ENCODE results near the gene CNKSR1. TPM values are rescaled to one million over a fixed set of nuclear protein-coding genes. Genes with fewer than 3 reads are reported as not detected.

CNKSR1 gene
- total and polyA plus RNA-seq, 5 experiments from 2014 or later, result 0.68 to 3.6 (median 2.4) TPM; not detected in 2

- no peak for DNase-seq
- H3K9me3 Mint-ChIP-seq, result no peaks in the 10 kb centered on the region
- peaks cover 5 to 12% (median 10%) of the 10 kb centered on the region in 4 donors for H3K4me1 Mint-ChIP-seq
- peaks cover 0 to 3% (median 0%) of the 10 kb centered on the region in 3 donors for H3K36me3 Mint-ChIP-seq
- ATAC-seq, result no peak
- H3K4me3 Mint-ChIP-seq, result no peak overlapping the region
- POLR2A ChIA-PET, result interaction anchor here (0.7 kb wide), 1 partner anchor 311 kb away, joined by 3 read pairs; no protein-coding TSS in a partner anchor
- no peak overlapping the region for H3K27ac Mint-ChIP-seq
- H3K27me3 Mint-ChIP-seq, result no peaks in the 10 kb centered on the region
These were observed 1.9 kb upstream of the CNKSR1 start for GRCh38 chr1:26175346-26175745.

- DNase-seq (no peak), ATAC-seq (no peak)
- Mint-ChIP-seq H3K9me3 (no peaks in the 10 kb centered on the region), H3K27ac (peak overlapping the region in 1 of 10 donors; percentile 4), H3K4me1 (peaks cover 0 to 3% (median 0%) of the 10 kb centered on the region in 4 donors), H3K36me3 (peaks cover 0 to 2% (median 0%) of the 10 kb centered on the region in 3 donors), H3K27me3 (no peaks in the 10 kb centered on the region), H3K4me3 (no peak overlapping the region)
- POLR2A ChIA-PET, result interaction anchor here (0.9 kb wide), 1 partner anchor 182 kb away, joined by 3 read pairs; no protein-coding TSS in a partner anchor
These were observed 2.8 kb downstream of the CNKSR1 start for GRCh38 chr1:26180010-26180506.

- POLR2A ChIA-PET, result no interaction called here
- peaks cover 0 to 2% (median 0%) of the 10 kb centered on the region in 3 donors for H3K36me3 Mint-ChIP-seq
- no peak for ATAC-seq
- H3K27ac Mint-ChIP-seq, result peak overlapping the region in 1 of 10 donors; percentile 9
- H3K4me1 Mint-ChIP-seq, result peaks cover 0 to 3% (median 0%) of the 10 kb centered on the region in 4 donors
- no peaks in the 10 kb centered on the region for H3K9me3 Mint-ChIP-seq
- no peaks in the 10 kb centered on the region for H3K27me3 Mint-ChIP-seq
- no peak for DNase-seq
- no peak overlapping the region for H3K4me3 Mint-ChIP-seq
These were observed 4.5 kb downstream of the CNKSR1 start for GRCh38 chr1:26181586-26182382.

- H3K27me3 Mint-ChIP-seq, result no peaks in the 10 kb centered on the region
- POLR2A ChIA-PET, result no interaction called here
- H3K4me3 Mint-ChIP-seq, result no peak overlapping the region
- peaks cover 0 to 3% (median 0%) of the 10 kb centered on the region in 4 donors for H3K4me1 Mint-ChIP-seq
- DNase-seq, result no peak
- no peak for ATAC-seq
- no peak overlapping the region for H3K27ac Mint-ChIP-seq
- H3K9me3 Mint-ChIP-seq, result no peaks in the 10 kb centered on the region
- peaks cover 0 to 2% (median 0%) of the 10 kb centered on the region in 3 donors for H3K36me3 Mint-ChIP-seq
These were observed 5.0 kb downstream of the CNKSR1 start for GRCh38 chr1:26182383-26182696.

GRCh38 chr1:26184086-26184485, 6.8 kb downstream of the CNKSR1 start:
- POLR2A ChIA-PET, result interaction anchor here (1.0 kb wide), 1 partner anchor 17 kb away, joined by 3 read pairs; no protein-coding TSS in a partner anchor
- Mint-ChIP-seq H3K27me3 (no peaks in the 10 kb centered on the region), H3K9me3 (no peaks in the 10 kb centered on the region), H3K27ac (no peak overlapping the region), H3K4me1 (peaks cover 0 to 1% (median 0%) of the 10 kb centered on the region in 4 donors), H3K4me3 (no peak overlapping the region), H3K36me3 (peaks cover 0 to 2% (median 0%) of the 10 kb centered on the region in 3 donors)
- DNase-seq (no peak), ATAC-seq (no peak)

- H3K36me3 Mint-ChIP-seq, result peaks cover 0 to 4% (median 0%) of the 10 kb centered on the region in 3 donors
- H3K4me3 Mint-ChIP-seq, result no peak overlapping the region
- POLR2A ChIA-PET, result no interaction called here
- no peak overlapping the region for H3K27ac Mint-ChIP-seq
- no peaks in the 10 kb centered on the region for H3K9me3 Mint-ChIP-seq
- peaks cover 0 to 1% (median 0%) of the 10 kb centered on the region in 4 donors for H3K4me1 Mint-ChIP-seq
- DNase-seq (no peak), ATAC-seq (no peak)
- H3K27me3 Mint-ChIP-seq, result no peaks in the 10 kb centered on the region
These were observed 7.6 kb downstream of the CNKSR1 start for GRCh38 chr1:26184883-26185282.

- POLR2A ChIA-PET, result no interaction called here
- ATAC-seq (no peak), DNase-seq (no peak)
- Mint-ChIP-seq H3K4me3 (no peak overlapping the region), H3K36me3 (peaks cover 0 to 2% (median 0%) of the 10 kb centered on the region in 3 donors), H3K9me3 (no peaks in the 10 kb centered on the region), H3K27me3 (no peaks in the 10 kb centered on the region), H3K27ac (no peak overlapping the region), H3K4me1 (peaks cover 6 to 12% (median 6%) of the 10 kb centered on the region in 4 donors)
These were observed 10.6 kb downstream of the CNKSR1 start for GRCh38 chr1:26187882-26188281.

GRCh38 chr1:26188477-26188876, 11.2 kb downstream of the CNKSR1 start:
- no peak overlapping the region for H3K27ac Mint-ChIP-seq
- DNase-seq (no peak), ATAC-seq (no peak)
- no peaks in the 10 kb centered on the region for H3K27me3 Mint-ChIP-seq
- peaks cover 6 to 12% (median 7%) of the 10 kb centered on the region in 4 donors for H3K4me1 Mint-ChIP-seq
- no peaks in the 10 kb centered on the region for H3K9me3 Mint-ChIP-seq
- POLR2A ChIA-PET, result no interaction called here
- no peak overlapping the region for H3K4me3 Mint-ChIP-seq
- H3K36me3 Mint-ChIP-seq, result peaks cover 0 to 2% (median 0%) of the 10 kb centered on the region in 3 donors

GRCh38 chr1:26189331-26189730, 12.0 kb downstream of the CNKSR1 start:
- no peak overlapping the region for H3K4me3 Mint-ChIP-seq
- H3K9me3 Mint-ChIP-seq, result no peaks in the 10 kb centered on the region
- H3K27me3 Mint-ChIP-seq, result no peaks in the 10 kb centered on the region
- no peak overlapping the region for H3K27ac Mint-ChIP-seq
- POLR2A ChIA-PET, result interaction anchor here (0.7 kb wide), 1 partner anchor 178 kb away, joined by 3 read pairs; no protein-coding TSS in a partner anchor
- H3K36me3 Mint-ChIP-seq, result peaks cover 0 to 2% (median 0%) of the 10 kb centered on the region in 3 donors
- peaks cover 6 to 12% (median 8%) of the 10 kb centered on the region in 4 donors for H3K4me1 Mint-ChIP-seq
- ATAC-seq (no peak), DNase-seq (no peak)

- POLR2A ChIA-PET, result interaction anchor here (0.7 kb wide), 1 partner anchor 177 kb away, joined by 3 read pairs; no protein-coding TSS in a partner anchor
These were observed 12.5 kb downstream of the CNKSR1 start for GRCh38 chr1:26189751-26190275.

GRCh38 chr1:26190373-26190987, 13.2 kb downstream of the CNKSR1 start, which contains the start of gene CATSPER4:
Gene CATSPER4 (plus strand): TSS chr1:26190602. CDS start chr1:26190628, 26 bp downstream.
- H3K27me3 Mint-ChIP-seq, result no peaks in the 10 kb centered on the region
- DNase-seq (peak in 2 of 10 donors; percentile 15 to 19), ATAC-seq (peak in 1 of 2 donors; percentile 44)
- peaks cover 6 to 12% (median 8%) of the 10 kb centered on the region in 4 donors for H3K4me1 Mint-ChIP-seq
- POLR2A ChIA-PET, result no interaction called here
- H3K36me3 Mint-ChIP-seq, result peaks cover 0 to 2% (median 0%) of the 10 kb centered on the region in 3 donors
- peak within 1 kb of the TSS in 1 of 10 donors; percentile 19 for H3K4me3 Mint-ChIP-seq
- H3K27ac Mint-ChIP-seq, result peak within 1 kb of the TSS in 3 of 10 donors; percentile 6 to 84 (median 63)
- H3K9me3 Mint-ChIP-seq, result no peaks in the 10 kb centered on the region

More at GRCh38 chr1:26189751-26190275, 12.5 kb downstream of the CNKSR1 start:
- Mint-ChIP-seq H3K27me3 (no peaks in the 10 kb centered on the region), H3K9me3 (no peaks in the 10 kb centered on the region), H3K4me1 (peaks cover 6 to 12% (median 8%) of the 10 kb centered on the region in 4 donors), H3K36me3 (peaks cover 0 to 2% (median 0%) of the 10 kb centered on the region in 3 donors), H3K4me3 (no peak overlapping the region), H3K27ac (no peak overlapping the region)
- DNase-seq, result no peak
- ATAC-seq, result no peak

- Mint-ChIP-seq H3K9me3 (no peaks in the 10 kb centered on the region), H3K4me1 (peaks cover 6 to 12% (median 8%) of the 10 kb centered on the region in 4 donors), H3K27me3 (no peaks in the 10 kb centered on the region), H3K36me3 (peaks cover 0 to 2% (median 0%) of the 10 kb centered on the region in 3 donors), H3K4me3 (peak overlapping the region in 1 of 10 donors; percentile 19), H3K27ac (peak overlapping the region in 6 of 10 donors; percentile 6 to 84 (median 52))
- no peak for DNase-seq
- no peak for ATAC-seq
- POLR2A ChIA-PET, result interaction anchor here (0.6 to 0.7 kb wide), 2 partner anchors 21 to 232 kb away, joined by 4 to 5 read pairs; no protein-coding TSS in a partner anchor
These were observed 14.4 kb downstream of the CNKSR1 start for GRCh38 chr1:26191739-26192138.
